Neuronal stem cell (in vitro differentiated cells): ENCODE data around the gene LRRC31.

Experiments
- DNase-seq: peaks from one replicate; pipeline ENCODE4 v3.0.0-alpha.2; 2013; ENCODE audit warnings: low spot score
- H2AFZ ChIP-seq: one replicate; pipeline ENCODE4 v1.6.1; 2013; ENCODE audit warnings: mild to moderate bottlenecking, low read length, inconsistent platforms
- H2AK5ac ChIP-seq: 2 replicates; pipeline ENCODE4 v1.6.1; 2013; ENCODE audit warnings: low read depth, mild to moderate bottlenecking, inconsistent platforms, low read length, moderate library complexity, mixed read lengths
- H2BK120ac ChIP-seq: 2 replicates; pipeline ENCODE4 v1.6.1; 2013; ENCODE audit warnings: low read depth, mild to moderate bottlenecking, inconsistent platforms, low read length, moderate library complexity, mixed read lengths
- H2BK12ac ChIP-seq: one replicate; pipeline ENCODE4 v1.6.1; 2013; ENCODE audit warnings: low read length, inconsistent platforms
- H2BK15ac ChIP-seq: 2 replicates; pipeline ENCODE4 v1.6.1; 2013; ENCODE audit warnings: mild to moderate bottlenecking, low read length, inconsistent platforms, mixed read lengths
- H2BK5ac ChIP-seq: one replicate; pipeline ENCODE4 v1.6.1; 2013; ENCODE audit warnings: inconsistent platforms, mild to moderate bottlenecking, low read length, moderate library complexity
- H3K14ac ChIP-seq: one replicate; pipeline ENCODE4 v1.6.1; 2013; ENCODE audit warnings: low read length, inconsistent platforms
- H3K18ac ChIP-seq: 2 replicates; pipeline ENCODE4 v1.6.1; 2013; ENCODE audit warnings: low read length, inconsistent platforms
- H3K23ac ChIP-seq: 2 replicates; pipeline ENCODE4 v1.6.1; 2013; ENCODE audit warnings: low read depth, mild to moderate bottlenecking, mixed read lengths, low read length, inconsistent platforms; ENCODE audit not compliant: poor library complexity
- H3K27ac ChIP-seq: replicated peaks from 3 replicates; pipeline ENCODE4 v1.5.1; 2013; ENCODE audit warnings: low read length, inconsistent platforms
- H3K27me3 ChIP-seq, 3 experiments: 2 replicates each; pipeline ENCODE4 v1.6.1; 2013; ENCODE audit warnings: low read length in 3 of 3, mild to moderate bottlenecking in 2 of 3, inconsistent platforms in 1 of 3, low read depth in 1 of 3, mixed read lengths in 1 of 3, moderate library complexity in 1 of 3; ENCODE audit not compliant: control insufficient read depth in 3 of 3, insufficient read depth in 3 of 3
- H3K36me3 ChIP-seq, 2 donors: replicated peaks in 1 of 2; 2 replicates each; pipeline ENCODE4 v1.6.1; 2013; ENCODE audit warnings: low read length in 2 of 2; ENCODE audit not compliant: control insufficient read depth in 2 of 2, insufficient read depth in 2 of 2
- H3K4ac ChIP-seq: 2 replicates; pipeline ENCODE4 v1.6.1; 2013; ENCODE audit warnings: inconsistent platforms, mild to moderate bottlenecking, low read length, moderate library complexity
- H3K4me1 ChIP-seq, 2 donors: 1 replicate in 1 of 2; 2 replicates in 1 of 2; pipeline ENCODE4 v1.6.1; 2013; ENCODE audit warnings: low read length in 2 of 2, low read depth in 1 of 2; ENCODE audit not compliant: control insufficient read depth in 2 of 2, insufficient read depth in 1 of 2
- H3K4me2 ChIP-seq: one replicate; pipeline ENCODE4 v1.6.1; 2013; ENCODE audit warnings: mild to moderate bottlenecking, low read length, inconsistent platforms; ENCODE audit not compliant: insufficient read depth, poor library complexity, severe bottlenecking
- H3K4me3 ChIP-seq, 2 donors: 2 replicates each; pipeline ENCODE4 v1.5.1; 2013; ENCODE audit warnings: low read length in 2 of 2, mild to moderate bottlenecking in 2 of 2, inconsistent platforms in 1 of 2, moderate library complexity in 1 of 2
- H3K79me1 ChIP-seq: one replicate; pipeline ENCODE4 v1.6.1; 2013; ENCODE audit warnings: low read depth, mild to moderate bottlenecking, inconsistent platforms, low read length, moderate library complexity
- H3K9ac ChIP-seq: one replicate; pipeline ENCODE4 v1.6.1; 2013; ENCODE audit warnings: mild to moderate bottlenecking, low read depth, low read length, inconsistent platforms; ENCODE audit not compliant: poor library complexity
- H3K9me3 ChIP-seq, 2 donors: replicated peaks in 1 of 2; 2 replicates each; pipeline versions ENCODE3 to v1.6.1; 2013; ENCODE audit warnings: low read length in 2 of 2, mild to moderate bottlenecking in 2 of 2, inconsistent platforms in 1 of 2, low read depth in 1 of 2, mixed read lengths in 1 of 2, moderate library complexity in 1 of 2; ENCODE audit not compliant: control insufficient read depth in 2 of 2, insufficient read depth in 1 of 2
- H4K8ac ChIP-seq: one replicate; pipeline ENCODE4 v1.6.1; 2013; ENCODE audit warnings: low read depth, mild to moderate bottlenecking, inconsistent platforms, low read length, moderate library complexity
- H4K91ac ChIP-seq: one replicate; pipeline ENCODE4 v1.6.1; 2013; ENCODE audit warnings: low read length, low read depth, mild to moderate bottlenecking, inconsistent platforms; ENCODE audit not compliant: poor library complexity
- WGBS, 2 donors: extraction: QIAGEN DNeasy Blood & Tissue Kit; methylation state at CpG; one replicate each; pipeline ENCODE4 v1.1.7; 2013; ENCODE audit warnings: missing lambda C conversion rate in 2 of 2, mixed read lengths in 1 of 2; ENCODE audit not compliant: insufficient read length in 2 of 2, insufficient replicate concordance in 1 of 2; ENCODE audit errors: extremely low coverage in 2 of 2; 5-methylcytosine and 5-hydroxymethylcytosine counted together

LRRC31 gene

DNA sequence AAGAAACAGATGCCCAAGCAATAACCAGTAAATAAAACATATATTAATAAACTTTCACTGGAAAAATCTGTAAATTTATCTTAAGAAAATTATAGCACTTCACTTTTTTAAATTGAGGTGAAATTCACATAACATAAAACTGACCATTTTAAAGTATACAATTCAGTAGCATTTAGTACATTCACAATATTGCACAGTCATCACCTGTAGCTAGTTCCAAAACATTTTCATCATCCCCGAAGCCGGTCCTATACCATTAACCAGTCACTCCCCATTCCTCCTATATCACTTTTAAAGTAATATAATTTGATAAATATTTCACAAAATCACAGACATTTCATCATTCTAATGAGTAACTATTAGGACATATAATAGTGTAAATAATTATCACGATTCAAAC, 65.1 kb downstream of the LRRC31 start:
- H3K9me3 ChIP-seq: no peaks in the 10 kb centered on the region
- no peaks in the 10 kb centered on the region for H3K79me1 ChIP-seq
- H3K4me1 ChIP-seq: no peaks in the 10 kb centered on the region
- H2AFZ ChIP-seq: no peak overlapping the region
- no peak overlapping the region for H3K18ac ChIP-seq
- H3K27ac ChIP-seq: no peak overlapping the region
- no peak overlapping the region for H3K14ac ChIP-seq
- H4K91ac ChIP-seq: no peak overlapping the region
- no peak overlapping the region for H3K9ac ChIP-seq
- no peak overlapping the region for H3K4ac ChIP-seq
- H3K4me2 ChIP-seq: no peak overlapping the region
- no peak overlapping the region for H2BK120ac ChIP-seq
- no peak overlapping the region for H2AK5ac ChIP-seq
- H3K27me3 ChIP-seq: no peaks in the 10 kb centered on the region
- no peak for DNase-seq
- H4K8ac ChIP-seq: no peak overlapping the region
- H3K36me3 ChIP-seq: no peaks in the 10 kb centered on the region
- no peak overlapping the region for H3K4me3 ChIP-seq
- no peak overlapping the region for H2BK12ac ChIP-seq
- no CpG with 5 or more reads among the region's 3 CpGs for WGBS, 2 donors
- H2BK5ac ChIP-seq: no peak overlapping the region
- no peak overlapping the region for H3K23ac ChIP-seq
- H2BK15ac ChIP-seq: no peak overlapping the region

GRCh38 chr3:169792359-169792758, 77.4 kb downstream of the LRRC31 start:
- Histone ChIP-seq H3K4me1 (no peaks in the 10 kb centered on the region), H4K8ac (no peak overlapping the region), H3K4ac (no peak overlapping the region), H3K18ac (no peak overlapping the region), H3K9ac (no peak overlapping the region), H3K4me2 (no peak overlapping the region), H4K91ac (no peak overlapping the region), H2AK5ac (no peak overlapping the region), H2BK12ac (no peak overlapping the region), H3K4me3 (no peak overlapping the region), H2AFZ (no peak overlapping the region), H2BK5ac (no peak overlapping the region), H3K9me3 (no peaks in the 10 kb centered on the region), H3K27ac (no peak overlapping the region), H2BK120ac (no peak overlapping the region), H3K36me3 (peaks cover 2 to 32% of the 10 kb centered on the region in 2 donors), H3K27me3 (no peaks in the 10 kb centered on the region), H2BK15ac (no peak overlapping the region), H3K23ac (no peak overlapping the region), H3K14ac (no peak overlapping the region), H3K79me1 (no peaks in the 10 kb centered on the region)
- no CpG with 5 or more reads among the region's 1 CpG for WGBS, 2 donors
- no peak for DNase-seq

DNA sequence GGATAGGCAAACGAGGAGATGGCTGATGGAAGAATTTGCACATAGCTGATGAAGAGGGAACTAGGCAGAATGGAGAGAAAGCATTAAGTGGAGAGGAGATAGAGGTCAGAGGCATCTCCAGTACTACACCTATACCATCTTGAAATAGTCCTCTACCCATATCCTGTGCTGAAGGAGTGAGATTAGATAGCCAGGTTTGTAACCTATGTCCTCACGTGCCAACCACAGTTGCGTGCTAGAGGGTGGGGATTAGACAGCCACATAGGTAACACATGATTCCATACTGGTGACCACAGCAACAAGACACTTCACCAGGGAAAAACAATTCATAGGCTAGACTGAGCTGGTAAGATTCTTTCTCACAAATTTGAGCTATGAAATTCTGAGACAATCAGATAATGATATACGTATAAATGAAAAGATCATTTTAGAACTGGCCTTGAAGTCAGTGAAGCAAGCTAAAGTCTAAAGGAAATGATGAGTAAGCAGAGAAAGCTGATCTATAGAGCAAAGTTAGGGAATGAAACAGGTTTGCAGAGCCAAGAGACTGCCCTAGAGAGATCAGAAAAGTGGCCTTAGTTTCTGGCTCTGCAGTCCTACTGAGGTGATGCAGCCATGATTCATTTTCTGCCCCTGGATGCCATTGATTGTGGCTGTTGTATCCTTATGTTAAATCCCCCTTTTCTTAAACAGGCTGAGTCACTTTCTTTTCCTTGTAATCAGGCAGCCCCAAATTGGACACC, 78.9 kb downstream of the LRRC31 start:
- H2BK120ac ChIP-seq: no peak overlapping the region
- no peak overlapping the region for H2AK5ac ChIP-seq
- no peaks in the 10 kb centered on the region for H3K9me3 ChIP-seq
- H2BK5ac ChIP-seq: no peak overlapping the region
- H3K18ac ChIP-seq: no peak overlapping the region
- H3K4me1 ChIP-seq: no peaks in the 10 kb centered on the region
- no peak overlapping the region for H3K4ac ChIP-seq
- no peak overlapping the region for H2AFZ ChIP-seq
- no CpG with 5 or more reads among the region's 4 CpGs for WGBS, 2 donors
- H3K23ac ChIP-seq: no peak overlapping the region
- no peaks in the 10 kb centered on the region for H3K27me3 ChIP-seq
- H3K4me3 ChIP-seq: no peak overlapping the region
- no peak overlapping the region for H3K14ac ChIP-seq
- H2BK12ac ChIP-seq: no peak overlapping the region
- no peaks in the 10 kb centered on the region for H3K79me1 ChIP-seq
- H4K91ac ChIP-seq: no peak overlapping the region
- H3K4me2 ChIP-seq: no peak overlapping the region
- no peak overlapping the region for H2BK15ac ChIP-seq
- DNase-seq: no peak
- peaks cover 3 to 47% of the 10 kb centered on the region in 2 donors for H3K36me3 ChIP-seq
- H4K8ac ChIP-seq: no peak overlapping the region
- H3K27ac ChIP-seq: no peak overlapping the region
- H3K9ac ChIP-seq: no peak overlapping the region

GRCh38 chr3:169790219-169790618, 79.5 kb downstream of the LRRC31 start:
- Histone ChIP-seq H2BK120ac (no peak overlapping the region), H3K9me3 (no peaks in the 10 kb centered on the region), H2BK5ac (no peak overlapping the region), H2BK15ac (no peak overlapping the region), H3K4ac (no peak overlapping the region), H2BK12ac (no peak overlapping the region), H4K91ac (no peak overlapping the region), H3K36me3 (peaks cover 3 to 54% of the 10 kb centered on the region in 2 donors), H3K27me3 (no peaks in the 10 kb centered on the region), H4K8ac (no peak overlapping the region), H3K23ac (no peak overlapping the region), H3K18ac (no peak overlapping the region), H3K4me2 (no peak overlapping the region), H3K4me1 (no peaks in the 10 kb centered on the region), H3K27ac (no peak overlapping the region), H3K4me3 (no peak overlapping the region), H3K9ac (no peak overlapping the region), H3K14ac (no peak overlapping the region), H2AK5ac (no peak overlapping the region), H2AFZ (no peak overlapping the region), H3K79me1 (no peaks in the 10 kb centered on the region)
- DNase-seq: no peak
